Muscle of leg (tissue), 11 donors: ENCODE measurements around the gene GPC5. TPM values are rescaled to one million over a fixed set of nuclear protein-coding genes. Genes with fewer than 3 reads are reported as not detected.

Experiments
- DNase-seq: peaks from one replicate; pipeline ENCODE4 v3.0.0; 2013
- H3K27ac ChIP-seq: one replicate; pipeline ENCODE4 v1.5.1; 2013; ENCODE audit warnings: mild to moderate bottlenecking, low read length, control low read depth
- H3K27me3 ChIP-seq: one replicate; pipeline ENCODE4 v1.6.1; 2013; ENCODE audit warnings: low read length; ENCODE audit not compliant: control insufficient read depth, insufficient read depth
- H3K36me3 ChIP-seq: one replicate; pipeline ENCODE4 v1.6.1; 2013; ENCODE audit warnings: low read length; ENCODE audit not compliant: control insufficient read depth, insufficient read depth
- H3K4me1 ChIP-seq: one replicate; pipeline ENCODE4 v1.6.1; 2013; ENCODE audit warnings: low read length; ENCODE audit not compliant: control insufficient read depth, insufficient read depth
- H3K4me3 ChIP-seq: one replicate; pipeline ENCODE4 v1.5.1; 2013; ENCODE audit warnings: low read length, control low read depth
- H3K9me3 ChIP-seq: replicated peaks from 2 replicates; pipeline ENCODE4 v1.6.1; 2013; ENCODE audit warnings: low read depth, low read length; ENCODE audit not compliant: control insufficient read depth
- WGBS: methylation state at CpG from one replicate; pipeline ENCODE4 v1.1.5; 2013; ENCODE audit warnings: missing lambda C conversion rate; ENCODE audit not compliant: insufficient coverage; 5-methylcytosine and 5-hydroxymethylcytosine counted together
- polyA plus RNA-seq, 8 donors: library from polyadenylated mRNA; unstranded; fragments of 120-200 nt; gene quantifications; one replicate each; pipeline versions ENCODE4 v1.2.1 to v1.2.3, GENCODE V29; 2013; ENCODE audit warnings: inconsistent platforms in 1 of 8, low replicate concordance in 1 of 8; ENCODE audit not compliant: insufficient read length in 8 of 8, insufficient read depth in 1 of 8
- total RNA-seq: library from RNA; stranded (reverse); fragments of 120-200 nt; gene quantifications from one replicate; pipeline ENCODE4 v1.2.4, GENCODE V29; 2013

GPC5 gene
- total and polyA plus RNA-seq, 9 donors = 0.15 to 2.1 (median 0.40) TPM

GRCh38 chr13:92028695-92029094 is 630.3 kb downstream of the GPC5 start:
- Histone ChIP-seq H3K4me1 (no peaks in the 10 kb centered on the region), H3K27me3 (no peaks in the 10 kb centered on the region), H3K36me3 (no peaks in the 10 kb centered on the region), H3K9me3 (no peaks in the 10 kb centered on the region), H3K27ac (no peak overlapping the region), H3K4me3 (no peak overlapping the region)
- DNase-seq = peak; percentile 17

DNA sequence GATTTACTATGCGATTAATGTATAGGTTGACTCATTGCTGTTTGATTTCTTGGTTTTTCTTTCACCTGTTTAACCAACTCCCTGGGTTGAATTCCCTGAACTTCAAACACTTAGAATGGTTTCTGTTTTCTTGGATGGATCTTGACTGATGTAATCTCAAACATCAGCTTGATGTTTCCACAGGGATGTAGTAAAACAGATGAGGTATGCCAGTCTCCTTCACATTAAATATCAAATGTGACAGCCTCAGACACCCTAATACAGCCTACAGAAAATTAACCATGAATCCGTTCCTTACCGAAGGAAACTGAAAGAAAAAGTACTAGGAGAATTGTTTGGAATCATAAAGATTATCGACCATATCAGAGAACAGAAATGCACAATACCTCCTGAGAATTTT is 631.2 kb downstream of the GPC5 start:
- WGBS = no CpG with 5 or more reads among the region's 4 CpGs
- no peak for DNase-seq
- Histone ChIP-seq H3K4me1 (no peaks in the 10 kb centered on the region), H3K4me3 (no peak overlapping the region), H3K27me3 (no peaks in the 10 kb centered on the region), H3K27ac (no peak overlapping the region), H3K9me3 (no peaks in the 10 kb centered on the region), H3K36me3 (no peaks in the 10 kb centered on the region)

DNA sequence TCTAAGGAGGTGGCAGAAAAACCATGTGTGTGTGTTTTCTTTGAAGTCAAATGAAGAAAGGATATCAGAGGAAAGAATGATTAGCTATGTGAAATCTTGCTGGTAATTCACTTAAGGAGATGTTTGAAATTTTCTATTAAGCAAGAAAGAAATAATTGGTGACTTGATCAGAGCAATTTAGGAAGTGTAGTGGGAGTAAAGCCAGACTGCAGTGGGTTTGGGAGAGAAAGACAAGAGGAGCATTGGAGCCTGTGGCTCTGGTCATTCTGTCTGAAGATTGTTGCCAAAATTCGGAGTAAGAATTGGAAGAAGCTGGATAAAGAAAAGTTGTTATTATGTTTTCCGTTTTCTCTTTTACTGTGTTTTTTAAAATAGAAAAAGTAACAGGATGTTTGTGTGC is 640.5 kb downstream of the GPC5 start:
- no peaks in the 10 kb centered on the region for H3K9me3 ChIP-seq
- no CpG with 5 or more reads among the region's 2 CpGs for WGBS

DNA sequence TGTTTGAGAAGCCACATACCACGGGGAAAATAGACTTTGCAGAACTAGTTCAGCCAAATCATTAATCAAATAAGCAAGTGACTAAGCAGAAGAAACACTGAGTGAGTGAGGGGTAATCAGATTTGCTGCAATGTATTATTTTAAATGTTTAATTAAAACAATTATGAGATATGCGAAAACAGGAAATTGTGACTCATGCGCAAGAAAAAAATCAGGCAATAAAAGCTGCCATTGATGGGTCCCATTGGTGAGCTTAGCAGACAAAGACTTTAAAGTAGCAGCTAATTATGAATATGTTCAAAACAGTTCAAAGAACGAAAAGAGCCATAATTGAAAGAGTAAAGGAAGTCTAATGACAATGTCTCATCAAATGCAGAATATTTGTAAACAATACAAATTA is 644.1 kb downstream of the GPC5 start:
- no peak overlapping the region for H3K27ac ChIP-seq
- H3K4me3 ChIP-seq = no peak overlapping the region
- no peaks in the 10 kb centered on the region for H3K9me3 ChIP-seq
- no CpG with 5 or more reads among the region's 4 CpGs for WGBS
- H3K27me3 ChIP-seq = no peaks in the 10 kb centered on the region
- no peaks in the 10 kb centered on the region for H3K4me1 ChIP-seq
- DNase-seq = no peak
- H3K36me3 ChIP-seq = no peaks in the 10 kb centered on the region

More for the DNA sequence above, 640.5 kb downstream of the GPC5 start:
- H3K27ac ChIP-seq = no peak overlapping the region
- H3K4me3 ChIP-seq = no peak overlapping the region
- H3K36me3 ChIP-seq = no peaks in the 10 kb centered on the region
- H3K4me1 ChIP-seq = no peaks in the 10 kb centered on the region
- H3K27me3 ChIP-seq = no peaks in the 10 kb centered on the region
- DNase-seq = no peak

- Histone ChIP-seq H3K27ac (no peak overlapping the region), H3K9me3 (no peaks in the 10 kb centered on the region), H3K36me3 (no peaks in the 10 kb centered on the region), H3K4me1 (no peaks in the 10 kb centered on the region), H3K27me3 (no peaks in the 10 kb centered on the region), H3K4me3 (no peak overlapping the region)
- DNase-seq = no peak
- WGBS = 75% methylated on average over 1 of the region's 3 CpGs
Measured at GRCh38 chr13:92044351-92044750, 645.9 kb downstream of the GPC5 start.

DNA sequence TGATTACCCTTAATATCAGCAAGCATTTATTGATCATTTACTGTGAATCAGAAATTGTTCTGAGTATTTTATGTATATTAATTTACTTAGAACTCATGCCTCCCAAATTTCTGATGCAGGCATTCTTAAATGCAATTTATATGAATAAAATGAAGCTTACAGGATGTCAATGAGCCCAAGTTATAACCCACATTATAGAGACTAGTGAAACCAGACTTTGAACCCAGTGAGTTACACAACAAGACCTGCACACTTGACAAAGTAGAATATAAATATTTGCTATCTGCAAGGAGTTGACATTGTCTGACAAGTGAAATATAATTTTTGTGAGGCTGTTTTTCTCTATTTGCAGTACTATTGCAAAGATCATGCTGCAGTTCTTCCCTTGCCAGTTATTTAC is 656.0 kb downstream of the GPC5 start:
- Histone ChIP-seq H3K27me3 (no peaks in the 10 kb centered on the region), H3K4me1 (no peaks in the 10 kb centered on the region), H3K36me3 (no peaks in the 10 kb centered on the region), H3K9me3 (no peaks in the 10 kb centered on the region), H3K27ac (no peak overlapping the region), H3K4me3 (no peak overlapping the region)
- no peak for DNase-seq

DNA sequence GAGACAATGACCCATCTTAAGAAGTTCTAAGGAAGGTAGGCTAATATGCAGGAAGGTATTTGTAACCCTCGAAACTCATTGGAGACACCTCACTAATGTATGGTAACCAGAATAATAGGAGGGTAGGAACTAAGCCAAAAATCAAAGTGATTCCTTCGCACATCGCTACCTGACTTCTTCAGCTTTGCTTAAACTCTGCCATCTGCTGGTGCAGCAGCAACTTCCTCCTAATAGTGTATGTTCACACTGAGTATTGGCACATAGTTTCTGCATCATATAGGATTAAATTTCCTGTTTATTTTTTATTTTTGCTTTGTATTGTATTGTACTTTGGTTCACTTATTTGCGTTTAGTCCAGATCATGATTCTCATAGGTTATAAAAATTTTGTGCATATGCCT is 676.2 kb downstream of the GPC5 start:
- Histone ChIP-seq H3K27ac (no peak overlapping the region), H3K4me1 (no peaks in the 10 kb centered on the region), H3K4me3 (no peak overlapping the region), H3K36me3 (no peaks in the 10 kb centered on the region), H3K27me3 (no peaks in the 10 kb centered on the region), H3K9me3 (no peaks in the 10 kb centered on the region)
- DNase-seq = peak; percentile 26
- WGBS = no CpG with 5 or more reads among the region's 4 CpGs

DNA sequence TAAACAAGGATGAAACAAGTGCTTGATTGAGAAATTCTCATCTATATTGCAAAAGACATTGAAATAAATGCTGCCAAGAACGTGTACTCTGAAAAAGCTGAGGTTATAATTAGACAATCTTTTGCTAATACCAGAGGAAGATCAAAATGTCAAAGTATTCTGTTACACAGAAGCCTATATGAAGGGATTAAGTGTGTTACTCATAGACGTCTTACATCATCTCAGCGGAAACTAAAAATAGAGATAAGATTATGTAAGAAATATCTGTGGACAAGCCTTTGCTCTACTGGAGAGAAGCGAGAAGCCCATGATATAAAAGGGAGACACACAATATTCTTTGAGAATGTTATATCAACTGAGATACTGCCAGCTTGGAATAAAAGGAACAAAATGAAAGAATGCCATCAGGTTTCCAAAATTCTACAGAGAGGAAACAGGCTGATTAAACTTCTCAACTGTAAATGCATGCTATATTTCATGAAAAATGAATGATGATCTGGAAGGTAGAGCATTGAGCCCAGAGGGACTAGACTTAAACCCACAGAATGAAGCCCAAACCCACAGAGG is 699.0 kb downstream of the GPC5 start:
- no CpG with 5 or more reads among the region's 4 CpGs for WGBS
- no peaks in the 10 kb centered on the region for H3K9me3 ChIP-seq
- no peaks in the 10 kb centered on the region for H3K27me3 ChIP-seq
- no peaks in the 10 kb centered on the region for H3K36me3 ChIP-seq
- H3K27ac ChIP-seq = no peak overlapping the region
- no peak overlapping the region for H3K4me3 ChIP-seq
- no peaks in the 10 kb centered on the region for H3K4me1 ChIP-seq
- DNase-seq = no peak

GRCh38 chr13:92101801-92102200 is 703.4 kb downstream of the GPC5 start:
- Histone ChIP-seq H3K9me3 (no peaks in the 10 kb centered on the region), H3K36me3 (no peaks in the 10 kb centered on the region), H3K4me3 (no peak overlapping the region), H3K4me1 (no peaks in the 10 kb centered on the region), H3K27me3 (no peaks in the 10 kb centered on the region), H3K27ac (no peak overlapping the region)
- no peak for DNase-seq

- 3% methylated on average over 4 of the region's 6 CpGs for WGBS
Measured at GRCh38 chr13:92103689-92104153, 705.3 kb downstream of the GPC5 start.

GRCh38 chr13:92122186-92122853 is 723.9 kb downstream of the GPC5 start:
- Histone ChIP-seq H3K27ac (no peak overlapping the region), H3K27me3 (no peaks in the 10 kb centered on the region), H3K9me3 (no peaks in the 10 kb centered on the region), H3K4me3 (no peak overlapping the region), H3K36me3 (no peaks in the 10 kb centered on the region), H3K4me1 (no peaks in the 10 kb centered on the region)
- WGBS = 32% methylated on average over 7 of the region's 9 CpGs
- no peak for DNase-seq

More at GRCh38 chr13:92103689-92104153, 705.3 kb downstream of the GPC5 start:
- no peaks in the 10 kb centered on the region for H3K9me3 ChIP-seq
- no peak overlapping the region for H3K4me3 ChIP-seq
- H3K27me3 ChIP-seq = no peaks in the 10 kb centered on the region
- no peak overlapping the region for H3K27ac ChIP-seq
- DNase-seq = peak; percentile 25
- no peaks in the 10 kb centered on the region for H3K4me1 ChIP-seq
- H3K36me3 ChIP-seq = no peaks in the 10 kb centered on the region
